Transverse colon (tissue), 4 donors: ENCODE data around the gene GLIS2.

Source experiments
- EP300 ChIP-seq: sonication (generic); formaldehyde crosslinking; IDR thresholded peaks from one replicate; pipeline ENCODE4 v1.6.1; 2017; ENCODE audit warnings: antibody characterized with exemption, low read depth
- POLR2A ChIP-seq: fragments of 450-650 bp; IDR thresholded peaks from one replicate; pipeline ENCODE4 v1.6.1; 2016; ENCODE audit warnings: antibody characterized with exemption, mild to moderate bottlenecking, moderate library complexity
- POLR2AphosphoS5 ChIP-seq, 3 donors: sonication (generic); formaldehyde crosslinking; IDR thresholded peaks; one replicate each; pipeline ENCODE4 v1.6.1; 2016; ENCODE audit warnings: antibody characterized with exemption in 3 of 3
- TF ChIP-seq, protein P1 (sequence below), 5 experiments: fragments of 200-600 bp in 3 of 5; fragments of 450-650 bp in 2 of 5; sonication (generic) in 3 of 5; IDR thresholded peaks; 1 replicate in 2 of 5; 2 replicates in 3 of 5; pipeline ENCODE4 v1.5.1; 2016 to 2017; ENCODE audit warnings: antibody characterized with exemption in 5 of 5, inconsistent platforms in 3 of 5, mild to moderate bottlenecking in 2 of 5, moderate library complexity in 1 of 5

DNA sequence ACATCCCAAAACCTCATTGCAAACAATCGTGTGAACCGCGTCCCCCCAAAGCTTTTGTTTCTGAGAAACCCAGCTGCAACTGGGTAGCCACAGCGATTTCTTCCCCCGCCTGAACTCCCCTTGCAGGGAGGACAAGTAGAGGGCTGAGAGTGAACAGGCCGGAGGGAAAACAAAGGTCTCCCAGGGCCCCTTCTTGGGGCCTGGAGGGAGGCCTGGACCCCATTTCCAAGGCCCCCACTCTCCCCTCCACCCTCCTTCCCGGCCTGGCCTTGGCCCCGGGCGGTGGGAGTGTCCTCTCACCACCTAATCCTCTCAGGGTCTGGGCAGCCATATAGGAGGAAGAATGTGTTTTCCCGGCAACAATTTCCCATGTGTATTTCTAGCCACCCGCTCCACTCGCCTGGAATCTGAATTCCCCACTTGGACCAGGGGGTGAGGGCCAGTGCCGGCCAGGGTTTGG, 2.6 kb downstream of the GLIS2 start:
- TF ChIP-seq, protein P1, sequence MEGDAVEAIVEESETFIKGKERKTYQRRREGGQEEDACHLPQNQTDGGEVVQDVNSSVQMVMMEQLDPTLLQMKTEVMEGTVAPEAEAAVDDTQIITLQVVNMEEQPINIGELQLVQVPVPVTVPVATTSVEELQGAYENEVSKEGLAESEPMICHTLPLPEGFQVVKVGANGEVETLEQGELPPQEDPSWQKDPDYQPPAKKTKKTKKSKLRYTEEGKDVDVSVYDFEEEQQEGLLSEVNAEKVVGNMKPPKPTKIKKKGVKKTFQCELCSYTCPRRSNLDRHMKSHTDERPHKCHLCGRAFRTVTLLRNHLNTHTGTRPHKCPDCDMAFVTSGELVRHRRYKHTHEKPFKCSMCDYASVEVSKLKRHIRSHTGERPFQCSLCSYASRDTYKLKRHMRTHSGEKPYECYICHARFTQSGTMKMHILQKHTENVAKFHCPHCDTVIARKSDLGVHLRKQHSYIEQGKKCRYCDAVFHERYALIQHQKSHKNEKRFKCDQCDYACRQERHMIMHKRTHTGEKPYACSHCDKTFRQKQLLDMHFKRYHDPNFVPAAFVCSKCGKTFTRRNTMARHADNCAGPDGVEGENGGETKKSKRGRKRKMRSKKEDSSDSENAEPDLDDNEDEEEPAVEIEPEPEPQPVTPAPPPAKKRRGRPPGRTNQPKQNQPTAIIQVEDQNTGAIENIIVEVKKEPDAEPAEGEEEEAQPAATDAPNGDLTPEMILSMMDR (IDR thresholded peaks at IDR 0.05) = no peak
- TF ChIP-seq POLR2AphosphoS5 (IDR thresholded peaks at IDR 0.05) (no peak), POLR2A (no peak), EP300 (no peak)
